Measurements from ENCODE around the gene HAT1. TPM values are rescaled to one million over a fixed set of nuclear protein-coding genes. Genes with fewer than 3 reads are reported as not detected.

The HAT1 gene
- total and polyA plus RNA-seq, 11 donors: 9.9 to 60.7 (median 34.1) TPM

GRCh38 chr2:172021074-172021931 lies 99.0 kb downstream of the HAT1 start:
- ATAC-seq (no peak), DNase-seq (no peak)
- intact Hi-C loops (cut with DNase I): no loop called here
- H3K27me3 ChIP-seq: no peaks in the 10 kb centered on the region
- H3K36me3 ChIP-seq: no peaks in the 10 kb centered on the region
- H3K9me3 ChIP-seq: no peaks in the 10 kb centered on the region
- H3K4me1 ChIP-seq: peaks cover 0 to 13% (median 0%) of the 10 kb centered on the region in 12 donors
- no peak overlapping the region for H3K27ac ChIP-seq
- WGBS, 4 donors: 54 to 57% (median 56%) methylated on average over 8 of the region's 8 CpGs
- TF ChIP-seq POLR2A (IDR thresholded peaks at IDR 0.05) (no peak), CTCF (IDR thresholded peaks at IDR 0.05) (no peak)
- H3K4me3 ChIP-seq: peak overlapping the region in 5 of 12 donors; percentile 11 to 43 (median 20)

DNA sequence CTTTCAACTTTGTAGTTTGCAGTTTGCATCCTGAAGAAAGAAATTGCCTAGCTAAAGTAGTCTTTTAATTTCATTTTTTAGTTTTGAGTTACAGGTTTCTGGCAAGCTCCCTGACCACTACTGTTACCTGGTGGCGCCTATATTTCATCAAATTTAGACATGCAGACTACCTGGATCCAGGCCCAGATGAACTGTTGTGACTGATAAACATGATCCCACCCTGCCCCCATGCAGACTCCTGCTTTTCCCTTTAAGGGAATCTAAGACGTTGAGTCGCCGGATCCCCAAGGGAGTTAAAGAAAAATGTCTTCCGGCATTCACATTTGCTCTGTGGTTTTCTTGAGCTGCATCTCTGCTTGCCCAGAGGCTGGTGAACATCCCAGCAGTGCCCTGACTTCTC lies 99.7 kb downstream of the HAT1 start:
- DNase-seq (peak in 1 of 5 donors; percentile 11), ATAC-seq (no peak)
- 30 to 52% (median 40%) methylated on average over 5 of the region's 5 CpGs for WGBS, 4 donors
- TF ChIP-seq POLR2A (IDR thresholded peaks at IDR 0.05) (no peak), CTCF (IDR thresholded peaks at IDR 0.05) (no peak)
- Histone ChIP-seq H3K4me3 (peak overlapping the region in 7 of 12 donors; percentile 11 to 43 (median 18)), H3K36me3 (no peaks in the 10 kb centered on the region), H3K27me3 (no peaks in the 10 kb centered on the region), H3K27ac (no peak overlapping the region), H3K9me3 (no peaks in the 10 kb centered on the region), H3K4me1 (peaks cover 0 to 13% (median 0%) of the 10 kb centered on the region in 12 donors)
- intact Hi-C loops (cut with DNase I): no loop called here

DNA sequence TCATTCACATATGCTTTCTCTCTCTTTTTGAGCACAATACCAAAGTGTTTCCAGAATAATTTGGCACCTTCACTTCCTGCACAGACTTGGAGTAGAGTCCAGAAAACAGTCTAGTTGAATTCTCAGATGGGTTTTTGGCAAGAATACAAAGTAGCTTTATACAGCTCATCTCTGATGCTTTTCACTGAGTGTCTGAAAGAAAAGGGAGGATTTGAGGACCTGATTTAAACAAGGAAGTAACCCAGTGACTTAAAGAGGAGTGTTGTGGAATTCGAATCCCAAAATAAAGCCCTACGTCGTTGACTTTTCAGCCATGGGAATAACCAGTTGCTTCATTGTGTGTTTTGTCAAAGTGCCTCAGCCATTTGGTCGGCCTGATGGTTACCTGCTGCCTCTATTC lies 109.3 kb downstream of the HAT1 start:
- 46 to 65% (median 58%) methylated on average over 4 of the region's 4 CpGs for WGBS, 4 donors
- Histone ChIP-seq H3K4me3 (no peak overlapping the region), H3K9me3 (no peaks in the 10 kb centered on the region), H3K36me3 (no peaks in the 10 kb centered on the region), H3K27ac (no peak overlapping the region), H3K4me1 (no peaks in the 10 kb centered on the region), H3K27me3 (no peaks in the 10 kb centered on the region)
- ATAC-seq (no peak), DNase-seq (no peak)
- intact Hi-C loops (cut with DNase I): no loop called here
- no peak for TF ChIP-seq CTCF (IDR thresholded peaks at IDR 0.05)
- TF ChIP-seq POLR2A (IDR thresholded peaks at IDR 0.05): no peak

Other genes starting within 250 kb of the HAT1 start
- 10 to 100 TPM; 66.7 to 92.9 (median 74.0) TPM for gene DYNC1I2, start 235.0 kb upstream of the HAT1 start, total RNA-seq
- gene DYNC1I2, start 235.0 kb upstream of the HAT1 start, polyA plus RNA-seq: 100 to 1,000 TPM in 1 of 2 donors, 10 to 100 TPM in 1; 51.5 to 105 TPM
- 100 to 1,000 TPM in 7 of 9 donors, 10 to 100 TPM in 2; 74.8 to 128 (median 120) TPM for gene SLC25A12, start 28.2 kb upstream of the HAT1 start, total RNA-seq
- 10 to 100 TPM; 45.8 to 65.7 TPM for gene SLC25A12, start 28.2 kb upstream of the HAT1 start, polyA plus RNA-seq
- 1 to 10 TPM; 2.9 to 7.0 (median 6.2) TPM for gene METAP1D, start 77.5 kb downstream of the HAT1 start, total RNA-seq
- gene METAP1D, start 77.5 kb downstream of the HAT1 start, polyA plus RNA-seq: 1 to 10 TPM; 4.3 to 5.3 TPM
- gene DLX1, start 163.0 kb downstream of the HAT1 start, total RNA-seq: under 1 TPM in 1 of 9 donors, not detected in 8; 0.11 TPM
- under 1 TPM; 0.18 to 0.19 TPM for gene DLX1, start 163.0 kb downstream of the HAT1 start, polyA plus RNA-seq
- gene DLX2, start 180.4 kb downstream of the HAT1 start, total RNA-seq: not detected
- not detected for gene DLX2, start 180.4 kb downstream of the HAT1 start, polyA plus RNA-seq